GM19395 (cell line): ENCODE results near the gene GRIFIN.
"Not testable (repeated sequence)": the region's sequence is repeated elsewhere in the genome, so short reads cannot be mapped to it uniquely, and the experiment has no call there.

ENCODE experiments used
- ATAC-seq: cut with Tn5 transposase; IDR thresholded peaks from one replicate; pipeline ENCODE4 v1.9.1; 2021; ENCODE audit warnings: mild to moderate bottlenecking, moderate library complexity; ENCODE audit not compliant: unreplicated experiment

GRIFIN gene

GRCh38 chr7:2461268-2462026, 14.8 kb downstream of the GRIFIN start:
- no peak for ATAC-seq

DNA sequence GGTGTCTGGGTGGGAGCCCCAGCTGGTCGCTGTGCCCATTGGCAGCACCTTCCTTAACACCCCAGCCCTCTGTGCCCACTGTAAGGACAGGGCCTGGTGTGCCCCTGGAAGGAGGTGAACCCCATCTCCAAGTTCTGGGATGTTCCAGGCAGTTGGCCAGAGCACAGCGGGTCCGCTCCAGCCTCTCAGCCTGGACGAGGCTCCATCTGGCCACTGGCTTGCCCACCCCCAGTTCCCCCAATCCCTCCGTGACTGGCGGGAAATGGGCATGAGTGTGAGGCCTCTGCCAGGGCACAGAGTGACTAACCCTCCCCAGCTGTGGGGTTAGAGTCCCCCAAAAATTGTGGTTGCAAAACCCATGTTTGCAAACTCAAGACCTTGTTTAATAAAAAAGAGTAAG, 15.6 kb downstream of the GRIFIN start:
- no peak for ATAC-seq

DNA sequence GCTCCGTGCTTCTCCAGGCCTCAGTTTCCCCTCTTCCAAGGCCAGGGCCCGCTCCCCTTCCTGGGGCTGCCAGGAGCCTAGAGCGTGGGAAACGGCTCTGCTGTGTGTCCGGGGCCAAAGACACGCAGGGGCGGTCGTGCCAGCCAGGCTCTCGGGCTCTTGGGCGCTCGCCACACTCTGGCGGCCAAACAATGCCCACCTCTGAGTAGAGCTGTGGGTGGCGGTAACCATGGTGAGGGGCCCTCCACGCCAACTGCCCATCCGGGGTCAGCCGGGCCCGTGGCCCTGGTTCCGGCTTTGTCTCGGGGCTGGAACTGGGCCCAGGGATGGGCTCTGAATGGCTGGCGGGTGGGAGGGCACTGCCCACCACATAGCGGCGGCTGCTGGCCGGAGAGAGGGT, 16.0 kb downstream of the GRIFIN start:
- no peak for ATAC-seq

DNA sequence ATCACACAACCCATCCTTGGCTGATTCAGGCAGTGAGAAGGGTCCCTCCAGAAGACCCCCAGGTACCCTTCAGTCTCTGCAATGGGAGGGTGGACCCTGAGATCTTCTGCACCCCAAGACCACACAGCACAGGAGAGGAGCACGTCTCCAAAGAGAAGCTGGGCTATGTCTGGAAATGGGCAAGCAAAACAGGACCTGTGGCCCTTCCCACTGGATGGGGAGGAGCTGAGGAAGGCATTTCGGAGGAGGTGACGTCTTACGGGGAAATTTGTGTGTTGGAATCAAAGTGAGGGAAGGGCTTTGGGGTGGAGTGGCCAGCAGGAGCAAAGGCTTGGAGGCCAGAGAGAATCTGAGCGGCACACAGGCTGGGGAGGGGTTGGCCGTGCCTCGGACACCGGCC, 16.5 kb downstream of the GRIFIN start:
- no peak for ATAC-seq

DNA sequence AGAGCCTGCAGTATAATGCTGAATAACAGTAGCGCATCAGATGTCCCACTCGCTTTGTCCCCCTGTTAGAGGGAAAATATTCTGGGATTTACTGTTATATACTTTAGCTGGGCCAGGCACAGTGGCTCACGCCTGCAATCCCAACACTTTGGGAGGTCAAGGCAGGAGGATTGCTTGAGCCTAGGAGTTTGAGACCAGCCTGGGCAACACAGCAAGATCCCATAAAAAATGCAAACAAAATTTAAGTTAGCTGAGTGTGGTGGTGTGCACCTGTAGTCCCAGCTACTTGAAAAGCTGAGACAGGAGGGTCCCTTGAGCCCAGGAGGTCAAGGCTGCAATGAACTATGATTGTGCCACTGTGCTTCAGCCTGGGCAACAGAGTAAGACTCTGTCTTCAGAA, 22.3 kb downstream of the GRIFIN start:
- not testable (repeated sequence) for ATAC-seq

GRCh38 chr7:2452643-2453270, 23.4 kb downstream of the GRIFIN start:
- no peak for ATAC-seq

DNA sequence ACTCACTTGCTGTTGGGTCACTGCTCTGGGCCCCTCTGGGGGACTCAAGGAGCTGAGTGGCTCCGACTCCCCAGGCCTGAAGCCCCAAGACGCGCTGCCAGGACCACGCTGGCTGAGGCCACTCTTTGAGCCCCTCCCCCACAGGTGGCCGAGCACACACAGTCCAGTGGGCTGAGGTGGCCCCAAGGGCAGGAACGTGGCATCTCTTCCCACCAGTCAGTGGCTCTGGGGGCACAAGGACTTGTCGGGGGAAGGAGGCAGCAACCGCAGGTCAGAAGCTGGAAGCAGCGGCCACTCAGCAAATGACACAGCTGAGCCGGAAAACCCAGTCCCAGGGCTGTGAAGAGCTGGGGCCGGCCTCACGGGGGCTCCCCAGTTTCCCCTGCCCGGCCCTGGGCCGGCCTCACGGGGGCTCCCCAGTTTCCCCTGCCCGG, 24.1 kb downstream of the GRIFIN start:
- ATAC-seq: peak; percentile 20

DNA sequence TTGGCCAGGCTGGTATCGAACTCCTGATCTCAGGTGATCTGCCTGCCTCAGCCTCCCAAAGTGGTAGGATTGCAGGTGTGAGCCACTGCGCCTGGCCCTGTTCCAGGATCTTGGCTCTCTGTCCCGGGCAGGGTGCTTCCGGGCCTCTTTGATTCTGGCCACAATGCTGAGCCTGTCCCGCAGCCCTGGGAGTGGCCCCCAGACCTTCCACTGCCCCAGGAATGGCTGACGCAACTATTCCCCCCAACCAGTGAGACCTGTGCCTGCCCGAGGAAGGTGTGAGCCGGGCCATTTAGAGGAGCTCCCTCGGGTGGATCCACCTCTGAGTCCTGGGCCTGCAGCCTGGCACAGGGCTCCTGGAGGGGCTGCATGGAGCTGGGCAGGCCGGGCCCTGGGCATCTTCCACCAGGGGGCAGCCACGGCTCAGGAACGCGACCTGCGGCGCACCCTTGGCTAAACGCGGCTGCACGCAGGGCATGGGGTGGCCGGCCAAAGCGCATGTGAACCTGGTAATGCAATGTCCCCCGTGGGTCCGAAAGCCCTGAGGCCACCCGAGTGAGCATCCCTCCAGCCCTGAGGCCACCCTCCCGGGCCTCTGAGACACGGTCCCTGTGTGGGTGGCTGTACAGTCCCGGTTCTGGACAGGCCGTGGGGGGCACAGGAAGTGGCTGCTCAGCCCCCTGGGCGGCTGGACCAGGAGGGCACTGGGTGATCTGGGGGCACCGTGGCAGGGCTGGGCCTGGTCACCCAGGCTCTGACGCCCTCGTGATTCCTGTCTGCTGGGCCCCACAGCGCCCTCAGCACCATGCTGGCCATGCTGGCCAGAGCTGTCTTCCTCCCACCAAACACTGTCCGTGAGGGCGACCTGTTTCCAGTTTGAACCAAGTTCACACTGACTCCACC, 24.8 kb downstream of the GRIFIN start:
- ATAC-seq: peak; percentile 91

DNA sequence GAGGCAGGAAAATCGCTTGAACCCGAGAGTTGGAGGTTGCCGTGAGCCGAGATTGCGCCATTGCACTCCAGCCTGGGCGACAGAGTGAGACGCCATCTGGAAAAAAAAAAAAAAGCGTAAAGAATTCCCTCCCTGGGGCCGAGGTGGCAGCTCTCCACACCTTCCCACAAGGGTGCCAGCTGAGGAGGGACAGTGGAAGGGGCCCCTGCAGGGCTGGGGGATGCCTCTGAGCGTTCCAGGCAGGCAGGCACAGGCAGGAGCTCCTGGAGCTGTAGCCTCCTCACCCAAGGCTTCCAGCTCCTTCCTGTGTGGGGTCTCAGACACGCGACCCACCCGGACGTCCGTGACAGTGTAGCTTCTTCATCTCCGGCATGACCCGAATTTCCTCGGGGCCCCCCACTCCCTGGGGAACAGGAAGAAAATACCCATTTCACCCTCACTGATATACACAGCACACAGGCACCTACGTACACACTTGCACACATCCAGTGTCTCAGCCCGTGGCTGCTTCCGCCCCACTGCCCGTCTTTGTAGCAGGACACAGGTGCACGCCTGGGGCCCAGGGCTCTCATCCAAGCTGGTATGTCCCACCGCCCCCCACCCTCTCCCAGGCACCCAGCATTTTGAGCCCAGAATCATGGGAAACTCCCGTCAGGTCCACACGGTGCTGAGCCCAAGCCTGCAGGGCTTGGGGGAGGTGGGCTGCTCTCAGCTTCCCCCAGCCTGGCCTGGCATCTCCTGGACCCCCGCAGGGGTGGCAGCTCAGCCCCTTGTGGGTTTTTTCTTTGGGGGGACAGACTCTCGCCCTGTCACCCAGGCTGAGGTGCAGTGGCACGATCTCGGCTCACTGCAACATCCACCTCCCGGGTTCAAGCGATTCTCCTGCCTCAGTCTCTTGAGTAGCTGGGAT, 25.7 kb downstream of the GRIFIN start:
- ATAC-seq: no peak

DNA sequence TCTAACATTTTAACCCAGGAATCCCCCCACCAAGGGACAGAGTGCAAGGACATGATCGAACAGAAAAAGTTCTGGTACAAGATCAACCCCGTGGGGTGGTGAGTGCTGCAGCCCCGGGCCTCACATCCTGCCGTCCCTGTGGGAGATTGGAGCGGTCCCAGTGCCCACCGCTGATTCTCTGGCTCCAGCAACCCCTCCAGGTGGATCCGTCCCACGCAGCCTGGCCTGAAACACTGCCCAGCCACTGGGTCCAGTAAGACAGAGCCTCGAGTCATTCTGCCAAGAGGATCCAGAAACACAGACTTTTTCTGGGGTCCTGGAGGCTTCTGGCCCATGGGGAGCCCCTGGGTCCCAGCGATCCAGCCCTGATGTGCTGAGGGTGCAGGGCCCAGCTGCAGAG, 29.5 kb downstream of the GRIFIN start:
- no peak for ATAC-seq

GRCh38 chr7:2445898-2446555, 30.2 kb downstream of the GRIFIN start:
- no peak for ATAC-seq

DNA sequence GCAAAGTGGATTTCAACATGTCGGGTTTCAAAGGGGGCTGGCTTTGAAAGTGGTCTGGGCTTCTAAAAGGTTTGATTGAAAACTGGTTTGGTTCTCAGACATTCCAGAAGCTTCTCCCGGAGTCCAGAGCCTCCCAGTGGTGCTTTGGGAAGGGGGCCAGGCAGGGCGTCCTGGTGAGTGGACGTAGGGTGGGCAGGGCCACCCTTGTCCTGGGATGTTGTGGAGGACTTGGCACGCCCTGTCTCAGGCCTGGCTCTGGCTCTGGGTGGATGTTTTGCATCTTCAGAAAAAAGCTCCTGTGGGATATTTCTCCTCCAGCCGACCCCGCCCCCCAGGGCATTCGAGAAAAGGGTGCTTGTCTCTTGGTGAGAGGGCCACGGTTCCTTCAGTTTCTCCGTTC, 31.2 kb downstream of the GRIFIN start:
- no peak for ATAC-seq

DNA sequence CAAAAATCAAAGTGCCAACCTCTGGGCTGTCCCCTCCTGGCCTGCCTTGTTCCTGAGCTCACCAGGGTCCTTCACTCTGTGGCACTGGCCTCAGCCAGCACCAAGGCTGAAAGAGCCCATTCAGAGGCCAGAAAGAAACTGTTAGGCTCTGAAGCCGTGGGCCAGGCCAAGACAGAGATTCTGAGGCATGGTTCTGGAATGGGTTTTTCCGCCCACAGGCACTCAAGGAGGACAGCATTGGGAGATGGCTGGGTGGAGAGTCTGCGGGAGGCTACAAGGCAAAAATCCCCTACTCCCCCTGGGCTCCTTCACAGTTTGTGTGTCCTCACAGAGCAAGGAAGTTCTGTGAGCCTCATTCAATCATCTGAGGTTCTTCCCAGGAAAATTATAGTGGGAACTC, 31.7 kb downstream of the GRIFIN start:
- ATAC-seq: no peak

GRCh38 chr7:2443491-2443890, 32.7 kb downstream of the GRIFIN start:
- no peak for ATAC-seq

DNA sequence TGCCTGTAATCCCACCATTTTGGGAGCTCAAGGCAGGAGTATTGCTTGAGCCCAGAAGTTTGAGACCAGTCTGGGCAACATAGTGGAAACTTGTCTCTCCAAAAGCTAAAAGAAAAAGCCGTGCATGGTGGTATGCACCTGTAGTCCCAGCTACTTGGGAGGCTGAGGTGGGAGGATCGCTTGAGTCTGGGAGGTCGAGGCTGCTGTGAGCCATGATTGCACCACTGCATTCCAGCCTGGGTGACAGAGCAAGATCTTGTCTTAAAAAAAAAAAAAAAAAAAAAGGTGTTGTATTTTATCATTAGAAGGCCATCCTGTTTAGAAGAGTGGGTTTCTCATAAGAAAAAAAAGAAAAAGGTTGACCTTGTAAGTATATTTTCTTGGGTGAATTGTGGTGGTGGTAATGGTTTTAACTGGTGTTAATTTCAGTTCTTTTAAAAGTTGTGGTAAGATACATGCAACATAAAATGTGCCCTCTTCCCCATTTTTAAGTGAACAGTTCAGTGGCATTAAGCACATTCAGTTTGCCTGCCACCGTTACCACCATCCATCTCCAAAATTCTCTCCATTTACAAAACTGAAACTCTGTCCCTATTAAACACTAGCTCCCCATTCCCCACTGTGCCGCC, 34.7 kb downstream of the GRIFIN start:
- ATAC-seq: no peak

- no peak for ATAC-seq
Observed at GRCh38 chr7:2440608-2441245, 35.5 kb downstream of the GRIFIN start.

- ATAC-seq: no peak
Observed at GRCh38 chr7:2438775-2439174, 37.4 kb downstream of the GRIFIN start.

DNA sequence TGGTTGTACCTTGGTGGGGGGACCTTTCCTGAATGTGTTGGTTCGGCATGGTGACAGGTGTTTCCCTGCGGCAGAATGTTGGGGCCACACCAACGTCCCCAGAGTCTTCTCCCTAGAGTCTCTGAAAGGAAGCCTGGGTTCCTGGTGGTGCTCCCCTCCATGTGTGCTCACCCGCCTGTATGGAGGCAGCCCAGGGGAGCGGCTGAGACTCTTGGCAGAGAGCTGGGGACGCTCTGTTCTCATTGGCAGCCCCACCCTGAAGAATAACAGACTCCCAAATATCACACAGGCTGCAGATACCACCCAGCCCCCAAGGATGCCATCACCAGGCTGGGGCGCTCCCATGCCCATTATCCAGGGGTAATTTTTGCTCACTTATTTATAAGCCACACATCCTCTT, 38.0 kb downstream of the GRIFIN start:
- ATAC-seq: no peak

DNA sequence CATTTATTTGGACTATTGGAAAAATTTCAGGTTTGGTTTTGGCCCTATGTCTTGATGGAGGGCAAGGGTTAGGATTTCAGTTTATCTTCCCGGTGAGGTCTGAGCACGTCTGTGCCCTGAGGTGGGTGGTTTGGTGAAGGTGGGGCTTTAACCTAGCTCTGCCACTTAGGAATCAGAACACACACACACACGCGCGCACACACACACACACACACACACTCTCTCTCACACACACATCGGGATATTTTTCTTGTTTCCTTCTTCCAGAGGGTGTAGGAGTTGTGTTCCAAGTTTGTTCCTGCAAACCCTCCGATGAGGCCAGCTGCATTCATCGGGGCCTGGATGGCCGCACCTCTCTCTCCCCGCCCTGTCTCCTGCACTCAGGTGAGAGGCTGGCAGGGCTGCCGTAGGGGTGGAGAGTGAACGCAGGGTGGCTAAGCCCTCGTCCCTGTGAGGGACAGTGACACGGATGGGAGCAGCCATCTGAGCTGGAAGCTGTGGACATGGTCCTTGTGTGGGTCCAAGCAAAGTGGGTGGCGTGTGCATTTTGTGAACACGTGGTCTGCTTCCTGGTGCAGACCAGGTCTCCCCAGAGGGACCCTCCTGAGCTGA, 38.6 kb downstream of the GRIFIN start:
- no peak for ATAC-seq
